Liver (tissue), 9 donors: Measurements from ENCODE around the gene PCGF2. TPM values are rescaled to one million over a fixed set of nuclear protein-coding genes. Genes with fewer than 3 reads are reported as not detected.

Source experiments
- DNase-seq: peaks from one replicate; pipeline ENCODE4 v3.0.0-alpha.2; 2017; ENCODE audit warnings: low spot score
- H3K27ac ChIP-seq, 2 donors: one replicate each; pipeline ENCODE4 v1.7.0; 2013; ENCODE audit warnings: inconsistent platforms in 2 of 2, low read length in 2 of 2, control low read depth in 1 of 2, low read depth in 1 of 2, mild to moderate bottlenecking in 1 of 2
- H3K27me3 ChIP-seq, 4 donors: one replicate each; pipeline versions ENCODE4 v1.6.1 to v1.7.0; 2013; ENCODE audit warnings: low read length in 3 of 4, inconsistent platforms in 1 of 4, mild to moderate bottlenecking in 1 of 4, moderate library complexity in 1 of 4; ENCODE audit not compliant: control insufficient read depth in 4 of 4, insufficient read depth in 4 of 4
- H3K36me3 ChIP-seq, 4 donors: one replicate each; pipeline versions ENCODE4 v1.6.1 to v1.7.0; 2013; ENCODE audit warnings: low read length in 3 of 4, mild to moderate bottlenecking in 3 of 4, low read depth in 1 of 4, moderate library complexity in 1 of 4; ENCODE audit not compliant: control insufficient read depth in 4 of 4, insufficient read depth in 3 of 4
- H3K4me1 ChIP-seq, 4 donors: one replicate each; pipeline versions ENCODE4 v1.6.1 to v1.7.0; 2013; ENCODE audit warnings: low read length in 3 of 4, mild to moderate bottlenecking in 3 of 4, moderate library complexity in 1 of 4; ENCODE audit not compliant: control insufficient read depth in 4 of 4, insufficient read depth in 4 of 4
- H3K4me3 ChIP-seq, 3 donors: one replicate each; pipeline versions ENCODE4 v1.6.1 to v1.7.0; 2013; ENCODE audit warnings: low read length in 3 of 3, control low read depth in 1 of 3, low read depth in 1 of 3, mild to moderate bottlenecking in 1 of 3
- H3K9ac ChIP-seq, 2 donors: one replicate each; pipeline ENCODE4 v1.7.0; 2013; ENCODE audit warnings: low read length in 2 of 2, mild to moderate bottlenecking in 2 of 2, moderate library complexity in 2 of 2, control low read depth in 1 of 2, low read depth in 1 of 2
- H3K9me3 ChIP-seq, 4 donors: one replicate each; pipeline versions ENCODE4 v1.6.1 to v1.7.0; 2013; ENCODE audit warnings: low read length in 3 of 4; ENCODE audit not compliant: control insufficient read depth in 4 of 4
- EGR1 ChIP-seq, 2 donors: IDR thresholded peaks; 2 replicates each; pipeline ENCODE4 v1.6.1; 2016 to 2018; ENCODE audit warnings: antibody characterized with exemption in 2 of 2, low read depth in 2 of 2
- HNF4G ChIP-seq: IDR thresholded peaks from 2 replicates; pipeline ENCODE4 v1.6.1; 2016; ENCODE audit warnings: antibody characterized with exemption
- JUND ChIP-seq, 2 donors: IDR thresholded peaks; 2 replicates each; pipeline ENCODE4 v1.6.1; 2016; ENCODE audit warnings: antibody characterized with exemption in 2 of 2
- NR2F2 ChIP-seq: IDR thresholded peaks from 2 replicates; pipeline ENCODE4 v1.6.1; 2016; ENCODE audit warnings: antibody characterized with exemption
- RAD21 ChIP-seq, 2 donors: IDR thresholded peaks; 2 replicates each; pipeline ENCODE4 v1.6.1; 2016; ENCODE audit warnings: antibody characterized with exemption in 2 of 2, mild to moderate bottlenecking in 2 of 2
- RXRA ChIP-seq, 2 donors: IDR thresholded peaks; 2 replicates each; pipeline ENCODE4 v1.6.1; 2017 to 2018; ENCODE audit warnings: antibody characterized with exemption in 2 of 2, mild to moderate bottlenecking in 1 of 2
- SP1 ChIP-seq: IDR thresholded peaks from 2 replicates; pipeline ENCODE4 v1.6.1; 2018; ENCODE audit warnings: antibody characterized with exemption, mild to moderate bottlenecking
- TAF1 ChIP-seq: conservative IDR thresholded peaks from 2 replicates; pipeline ENCODE4 v1.6.1; 2016; ENCODE audit warnings: antibody characterized with exemption, mild to moderate bottlenecking
- YY1 ChIP-seq: IDR thresholded peaks from 2 replicates; pipeline ENCODE4 v1.6.1; 2016; ENCODE audit warnings: antibody characterized with exemption, mild to moderate bottlenecking
- WGBS: extraction: QIAGEN DNeasy Blood & Tissue Kit; methylation state at CpG from one replicate; pipeline ENCODE4 v1.1.7; 2013; 5-methylcytosine and 5-hydroxymethylcytosine counted together
- polyA plus RNA-seq, 2 donors: library from polyadenylated mRNA; stranded (reverse) in 1 of 2; unstranded in 1 of 2; fragments of 200-250 nt in 1 of 2; fragments of >200 nt in 1 of 2; fragmentation: Nextera tagmentation in 1 of 2; extraction: Ambion mirVana in 1 of 2; gene quantifications; one replicate each; pipeline versions ENCODE4 v1.2.1 to v1.2.3, GENCODE V29; 2013 to 2015
- total RNA-seq, 2 donors: library from RNA; depleted of rRNA; stranded (reverse); fragments of >200 nt; gene quantifications; one replicate each; pipeline ENCODE4 v1.2.3, GENCODE V29; 2014
- TF ChIP-seq, protein P1 (sequence below): IDR thresholded peaks from 2 replicates; pipeline ENCODE4 v1.6.1; 2016; ENCODE audit warnings: antibody characterized with exemption, mild to moderate bottlenecking
- TF ChIP-seq, protein P2 (sequence below): IDR thresholded peaks from 2 replicates; pipeline ENCODE4 v1.6.1; 2016; ENCODE audit warnings: antibody characterized with exemption
- TF ChIP-seq, protein P3 (sequence below): IDR thresholded peaks from 2 replicates; pipeline ENCODE4 v1.6.1; 2016; ENCODE audit warnings: antibody characterized with exemption
- donor health status: healthy.
- donor health status: healthy.
- donor health status: healthy.
- donor health status: healthy.
- donor health status: healthy.

Gene PCGF2
- total and polyA plus RNA-seq, 4 donors = 1.2 to 3.2 (median 1.8) TPM

DNA sequence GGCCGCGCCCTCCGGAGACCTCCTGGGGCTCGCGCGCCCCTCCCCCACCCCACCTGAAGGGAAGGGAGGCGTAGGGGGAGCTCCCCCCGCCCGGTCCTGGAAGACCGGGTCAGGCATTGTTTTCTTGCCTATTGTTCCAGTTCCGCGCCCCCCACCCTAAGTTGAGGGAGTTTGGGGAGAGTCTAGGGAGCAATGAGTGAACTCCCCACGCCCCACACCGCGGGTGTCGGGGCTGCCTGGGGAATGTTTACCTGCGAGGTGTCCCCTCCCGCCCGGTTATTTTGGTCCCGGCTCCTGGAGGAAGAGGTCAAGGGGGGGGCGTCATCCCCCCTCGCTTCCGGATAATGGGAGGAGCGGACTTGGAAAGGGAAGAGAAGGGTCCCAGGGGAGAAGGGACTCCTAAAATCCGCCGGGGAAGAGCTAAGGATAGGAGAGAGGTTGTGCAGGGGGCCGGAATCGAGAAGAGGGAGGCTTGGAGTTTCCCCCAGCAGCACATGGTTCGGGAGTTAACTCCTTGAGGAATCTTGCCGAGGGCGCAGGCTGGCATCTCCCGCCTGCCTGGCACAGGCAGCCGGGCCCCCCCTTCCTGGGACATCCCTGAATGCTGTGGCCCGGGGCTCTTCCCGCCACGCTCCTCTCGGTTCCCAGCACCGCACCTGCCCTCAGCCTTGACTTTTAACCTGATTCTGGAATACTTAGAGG, 42.2 kb downstream of the PCGF2 start:
- no peaks in the 10 kb centered on the region for H3K27me3 ChIP-seq
- DNase-seq = no peak
- H3K4me1 ChIP-seq = peaks cover 2 to 36% (median 18%) of the 10 kb centered on the region in 4 donors
- peaks cover 0 to 4% (median under 1%) of the 10 kb centered on the region in 4 donors for H3K36me3 ChIP-seq
- H3K9me3 ChIP-seq = no peaks in the 10 kb centered on the region
- no peak for TF ChIP-seq RXRA (IDR thresholded peaks at IDR 0.05)
- no peak for TF ChIP-seq EGR1 (IDR thresholded peaks at IDR 0.05; ENCODE audit: low read depth in 2 of 2)
- peak; percentile 57 for TF ChIP-seq NR2F2
- TF ChIP-seq, protein P1, sequence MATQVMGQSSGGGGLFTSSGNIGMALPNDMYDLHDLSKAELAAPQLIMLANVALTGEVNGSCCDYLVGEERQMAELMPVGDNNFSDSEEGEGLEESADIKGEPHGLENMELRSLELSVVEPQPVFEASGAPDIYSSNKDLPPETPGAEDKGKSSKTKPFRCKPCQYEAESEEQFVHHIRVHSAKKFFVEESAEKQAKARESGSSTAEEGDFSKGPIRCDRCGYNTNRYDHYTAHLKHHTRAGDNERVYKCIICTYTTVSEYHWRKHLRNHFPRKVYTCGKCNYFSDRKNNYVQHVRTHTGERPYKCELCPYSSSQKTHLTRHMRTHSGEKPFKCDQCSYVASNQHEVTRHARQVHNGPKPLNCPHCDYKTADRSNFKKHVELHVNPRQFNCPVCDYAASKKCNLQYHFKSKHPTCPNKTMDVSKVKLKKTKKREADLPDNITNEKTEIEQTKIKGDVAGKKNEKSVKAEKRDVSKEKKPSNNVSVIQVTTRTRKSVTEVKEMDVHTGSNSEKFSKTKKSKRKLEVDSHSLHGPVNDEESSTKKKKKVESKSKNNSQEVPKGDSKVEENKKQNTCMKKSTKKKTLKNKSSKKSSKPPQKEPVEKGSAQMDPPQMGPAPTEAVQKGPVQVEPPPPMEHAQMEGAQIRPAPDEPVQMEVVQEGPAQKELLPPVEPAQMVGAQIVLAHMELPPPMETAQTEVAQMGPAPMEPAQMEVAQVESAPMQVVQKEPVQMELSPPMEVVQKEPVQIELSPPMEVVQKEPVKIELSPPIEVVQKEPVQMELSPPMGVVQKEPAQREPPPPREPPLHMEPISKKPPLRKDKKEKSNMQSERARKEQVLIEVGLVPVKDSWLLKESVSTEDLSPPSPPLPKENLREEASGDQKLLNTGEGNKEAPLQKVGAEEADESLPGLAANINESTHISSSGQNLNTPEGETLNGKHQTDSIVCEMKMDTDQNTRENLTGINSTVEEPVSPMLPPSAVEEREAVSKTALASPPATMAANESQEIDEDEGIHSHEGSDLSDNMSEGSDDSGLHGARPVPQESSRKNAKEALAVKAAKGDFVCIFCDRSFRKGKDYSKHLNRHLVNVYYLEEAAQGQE = no peak
- peak overlapping the region; percentile 26 to 33 for H3K9ac ChIP-seq
- peak overlapping the region; percentile 58 to 67 for H3K27ac ChIP-seq
- peak overlapping the region; percentile 56 to 83 (median 67) for H3K4me3 ChIP-seq
- WGBS = 5% methylated on average over 38 of the region's 38 CpGs

DNA sequence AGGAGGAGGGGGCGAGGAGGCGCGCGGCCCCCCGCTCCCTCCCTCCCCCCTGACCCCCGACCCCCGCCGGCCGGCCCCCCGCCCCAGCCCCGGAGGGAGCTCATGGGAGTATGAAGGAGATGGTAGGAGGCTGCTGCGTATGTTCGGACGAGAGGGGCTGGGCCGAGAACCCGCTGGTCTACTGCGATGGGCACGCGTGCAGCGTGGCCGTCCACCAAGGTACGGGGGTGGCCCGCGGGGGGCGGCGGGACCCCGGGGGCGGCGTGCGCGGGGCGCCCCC, 42.7 kb downstream of the PCGF2 start:
- Histone ChIP-seq H3K9me3 (no peaks in the 10 kb centered on the region), H3K4me1 (peaks cover 2 to 38% (median 21%) of the 10 kb centered on the region in 4 donors), H3K27me3 (no peaks in the 10 kb centered on the region), H3K4me3 (peak overlapping the region; percentile 56 to 83 (median 67)), H3K9ac (peak overlapping the region in 1 of 2 donors; percentile 33), H3K36me3 (peaks cover 0 to 4% (median under 1%) of the 10 kb centered on the region in 4 donors), H3K27ac (peak overlapping the region in 1 of 2 donors; percentile 58)
- no peak for TF ChIP-seq HNF4G
- TF ChIP-seq, protein P2, sequence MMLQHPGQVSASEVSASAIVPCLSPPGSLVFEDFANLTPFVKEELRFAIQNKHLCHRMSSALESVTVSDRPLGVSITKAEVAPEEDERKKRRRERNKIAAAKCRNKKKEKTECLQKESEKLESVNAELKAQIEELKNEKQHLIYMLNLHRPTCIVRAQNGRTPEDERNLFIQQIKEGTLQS = no peak
- TF ChIP-seq, protein P3, sequence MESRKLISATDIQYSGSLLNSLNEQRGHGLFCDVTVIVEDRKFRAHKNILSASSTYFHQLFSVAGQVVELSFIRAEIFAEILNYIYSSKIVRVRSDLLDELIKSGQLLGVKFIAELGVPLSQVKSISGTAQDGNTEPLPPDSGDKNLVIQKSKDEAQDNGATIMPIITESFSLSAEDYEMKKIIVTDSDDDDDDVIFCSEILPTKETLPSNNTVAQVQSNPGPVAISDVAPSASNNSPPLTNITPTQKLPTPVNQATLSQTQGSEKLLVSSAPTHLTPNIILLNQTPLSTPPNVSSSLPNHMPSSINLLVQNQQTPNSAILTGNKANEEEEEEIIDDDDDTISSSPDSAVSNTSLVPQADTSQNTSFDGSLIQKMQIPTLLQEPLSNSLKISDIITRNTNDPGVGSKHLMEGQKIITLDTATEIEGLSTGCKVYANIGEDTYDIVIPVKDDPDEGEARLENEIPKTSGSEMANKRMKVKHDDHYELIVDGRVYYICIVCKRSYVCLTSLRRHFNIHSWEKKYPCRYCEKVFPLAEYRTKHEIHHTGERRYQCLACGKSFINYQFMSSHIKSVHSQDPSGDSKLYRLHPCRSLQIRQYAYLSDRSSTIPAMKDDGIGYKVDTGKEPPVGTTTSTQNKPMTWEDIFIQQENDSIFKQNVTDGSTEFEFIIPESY = no peak
- WGBS = under 1% methylated on average over 32 of the region's 32 CpGs
- DNase-seq = no peak

DNA sequence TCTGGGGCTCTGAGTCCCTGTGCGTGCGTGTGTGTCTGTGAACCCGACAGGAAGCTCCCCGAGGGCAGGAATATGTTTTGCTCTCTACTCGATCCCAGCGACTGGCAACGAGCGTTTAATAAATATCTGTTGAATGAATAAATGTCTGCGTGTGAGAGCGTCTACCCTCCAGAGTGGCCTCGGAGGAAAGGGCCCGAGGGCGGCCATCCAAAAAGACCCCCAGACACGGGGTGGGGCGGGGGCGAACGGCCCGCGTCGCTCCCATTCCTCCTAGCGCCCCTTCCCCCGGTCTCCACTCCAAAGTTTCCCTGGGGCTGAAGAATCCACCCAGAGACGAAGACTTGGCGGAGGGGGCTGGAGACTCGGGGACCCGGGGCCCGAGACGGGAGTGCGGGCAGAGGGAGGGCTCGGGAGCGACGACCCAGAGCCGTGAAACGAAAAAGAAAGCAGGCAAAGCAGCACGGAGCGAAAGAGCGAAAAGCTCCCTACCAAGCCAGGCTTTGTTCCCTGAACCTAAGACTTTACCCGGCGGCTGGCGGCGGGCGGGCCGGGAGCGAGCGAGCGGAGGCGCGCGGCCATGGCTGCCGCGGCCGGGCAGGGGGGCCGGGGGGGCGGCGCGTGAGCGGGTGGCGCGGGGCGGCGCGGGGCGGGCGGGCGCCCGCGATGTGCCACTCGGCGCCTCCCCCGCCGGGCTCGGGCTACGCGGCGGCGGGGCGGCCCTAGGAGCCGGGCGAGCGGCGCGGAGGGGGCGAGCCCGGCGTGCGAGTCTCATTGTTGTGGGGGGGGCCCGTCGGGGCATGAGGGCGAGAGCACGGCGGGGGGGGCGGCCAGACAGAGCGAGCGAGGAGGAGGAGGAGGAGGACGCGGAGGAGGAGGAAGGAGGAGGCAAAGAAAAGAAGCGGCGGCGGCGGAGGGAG, 43.3 kb downstream of the PCGF2 start, which contains the start of gene MLLT6:
Gene MLLT6 (plus strand): TSS at position 668 of the 917 bp plus-strand sequence. CDS start 360 bp downstream, outside the sequence.
- no peaks in the 10 kb centered on the region for H3K27me3 ChIP-seq
- WGBS = under 1% methylated on average over 99 of the region's 100 CpGs
- H3K4me3 ChIP-seq = peak within 1 kb of the TSS; percentile 78 to 83 (median 83)
- H3K4me1 ChIP-seq = peaks cover 2 to 38% (median 21%) of the 10 kb centered on the region in 4 donors
- peak; percentile 73 for DNase-seq
- H3K9me3 ChIP-seq = no peaks in the 10 kb centered on the region
- TF ChIP-seq RXRA (IDR thresholded peaks at IDR 0.05) = peak in 1 of 2 donors; percentile 9
- no peak for TF ChIP-seq JUND (IDR thresholded peaks at IDR 0.05)
- no peak for TF ChIP-seq HNF4G
- peak; percentile 28 for TF ChIP-seq YY1
- peak; percentile 29 for TF ChIP-seq TAF1
- peak; percentile 21 for TF ChIP-seq SP1
- TF ChIP-seq RAD21 (IDR thresholded peaks at IDR 0.05) = no peak
- H3K27ac ChIP-seq = peak within 1 kb of the TSS; percentile 89 to 92
- H3K9ac ChIP-seq = peak within 1 kb of the TSS; percentile 88 to 94
- peaks cover 0 to 4% (median under 1%) of the 10 kb centered on the region in 4 donors for H3K36me3 ChIP-seq
